Measurements from ENCODE around the gene RAB10. TPM values are rescaled to one million over a fixed set of nuclear protein-coding genes. Genes with fewer than 3 reads are reported as not detected.

Gene RAB10
- total and polyA plus RNA-seq, 2 of the 4 experiments (the other 2 are of a cell fraction) = 30.1 to 77.1 TPM

DNA sequence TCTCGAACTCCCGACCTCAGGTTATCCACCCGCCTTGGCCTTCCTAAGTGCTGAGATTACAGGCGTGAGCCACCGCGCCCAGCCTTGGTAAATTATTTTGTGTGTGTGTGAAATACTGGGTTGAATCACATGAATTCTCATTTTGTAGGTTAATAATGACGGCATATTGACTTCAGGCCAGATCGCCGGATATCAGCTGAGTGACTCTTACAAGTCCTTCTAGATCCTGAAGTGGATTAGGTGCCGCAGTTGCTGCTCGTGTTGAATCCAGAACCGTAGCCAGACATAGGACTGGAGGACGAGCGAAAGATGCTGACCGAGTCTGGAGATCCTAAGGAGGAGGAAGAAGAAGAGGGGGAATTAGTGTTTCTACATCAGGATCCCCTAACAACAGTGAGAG, 39.4 kb upstream of the RAB10 start:
- Histone ChIP-seq H2AFZ (replicated peaks; ENCODE audit: low read length, poor library complexity) (no peak overlapping the region), H4K5ac (ENCODE audit: low read depth, low read length) (no peak overlapping the region), H3K14ac (replicated peaks; ENCODE audit: low read depth, low read length) (no peak overlapping the region), H3K4me2 (ENCODE audit: low read depth, low read length) (no peak overlapping the region), H2BK120ac (ENCODE audit: low read depth, low read length) (no peak overlapping the region), H3K9me3 (ENCODE audit: control insufficient read depth, insufficient read depth, low read length) (no peaks in the 10 kb centered on the region), H3K56ac (ENCODE audit: extremely low read depth, insufficient read depth, low read length) (no peak overlapping the region), H4K8ac (ENCODE audit: low read depth in 2 of 2, low read length in 2 of 2) (no peak overlapping the region), H3K9me1 (ENCODE audit: insufficient read depth, low read length) (no peaks in the 10 kb centered on the region), H2AK9ac (replicated peaks; ENCODE audit: low read depth, low read length, poor library complexity) (no peak overlapping the region), H3K27me3 (ENCODE audit: control insufficient read depth, insufficient read depth, low read length) (peaks cover 2% of the 10 kb centered on the region; the same call in 1 of the 2 replicates), H2BK15ac (ENCODE audit: low read depth, low read length) (no peak overlapping the region), H3K18ac (ENCODE audit: low read depth, low read length) (no peak overlapping the region), H2BK5ac (ENCODE audit: low read depth, low read length, poor library complexity, severe bottlenecking) (no peak overlapping the region), H3K4ac (ENCODE audit: low read depth, low read length) (no peak overlapping the region), H3K27ac (ENCODE audit: insufficient read depth, low read length) (no peak overlapping the region), H3K23ac (ENCODE audit: low read depth, low read length) (no peak overlapping the region), H3K4me1 (ENCODE audit: control insufficient read depth, insufficient read depth, low read length) (peaks cover 1% of the 10 kb centered on the region; the same call in 1 of the 2 replicates), H3K79me1 (ENCODE audit: low read depth in 1 of 2, low read length in 2 of 2) (no peaks in the 10 kb centered on the region), H4K20me1 (ENCODE audit: insufficient read depth, low read length) (no peaks in the 10 kb centered on the region), H3K9ac (ENCODE audit: low read depth, low read length) (no peak overlapping the region), H2AK5ac (ENCODE audit: low read depth, low read length) (no peak overlapping the region; the same call in 1 of the 2 replicates), H2BK20ac (ENCODE audit: low read depth, low read length) (no peak overlapping the region), H3K36me3 (ENCODE audit: control insufficient read depth, insufficient read depth, low read length) (no peaks in the 10 kb centered on the region), H3K4me3 (ENCODE audit: insufficient read depth, low read depth, low read length) (no peak overlapping the region), H4K91ac (ENCODE audit: insufficient read depth, low read depth, low read length) (no peak overlapping the region)
- CTCF ChIA-PET = no interaction called here
- DNase-seq = no peak
- TF ChIP-seq MAZ (IDR thresholded peaks at IDR 0.05; ENCODE audit: borderline replicate concordance, low read depth, low read length) (no peak), BHLHE40 (IDR thresholded peaks at IDR 0.05; ENCODE audit: low read depth, low read length) (no peak), MXI1 (IDR thresholded peaks at IDR 0.05; ENCODE audit: borderline replicate concordance, low read depth, low read length) (no peak), CEBPB (IDR thresholded peaks at IDR 0.05; ENCODE audit: low read depth, low read length) (no peak), RAD21 (IDR thresholded peaks at IDR 0.05; ENCODE audit: low read length) (no peak), NFE2L2 (IDR thresholded peaks at IDR 0.05; ENCODE audit: low read depth, low read length) (no peak), USF2 (IDR thresholded peaks at IDR 0.05; ENCODE audit: low read depth, low read length) (no peak), RFX5 (IDR thresholded peaks at IDR 0.05; ENCODE audit: low read depth, low read length) (no peak)
- TF ChIP-seq, protein P1, sequence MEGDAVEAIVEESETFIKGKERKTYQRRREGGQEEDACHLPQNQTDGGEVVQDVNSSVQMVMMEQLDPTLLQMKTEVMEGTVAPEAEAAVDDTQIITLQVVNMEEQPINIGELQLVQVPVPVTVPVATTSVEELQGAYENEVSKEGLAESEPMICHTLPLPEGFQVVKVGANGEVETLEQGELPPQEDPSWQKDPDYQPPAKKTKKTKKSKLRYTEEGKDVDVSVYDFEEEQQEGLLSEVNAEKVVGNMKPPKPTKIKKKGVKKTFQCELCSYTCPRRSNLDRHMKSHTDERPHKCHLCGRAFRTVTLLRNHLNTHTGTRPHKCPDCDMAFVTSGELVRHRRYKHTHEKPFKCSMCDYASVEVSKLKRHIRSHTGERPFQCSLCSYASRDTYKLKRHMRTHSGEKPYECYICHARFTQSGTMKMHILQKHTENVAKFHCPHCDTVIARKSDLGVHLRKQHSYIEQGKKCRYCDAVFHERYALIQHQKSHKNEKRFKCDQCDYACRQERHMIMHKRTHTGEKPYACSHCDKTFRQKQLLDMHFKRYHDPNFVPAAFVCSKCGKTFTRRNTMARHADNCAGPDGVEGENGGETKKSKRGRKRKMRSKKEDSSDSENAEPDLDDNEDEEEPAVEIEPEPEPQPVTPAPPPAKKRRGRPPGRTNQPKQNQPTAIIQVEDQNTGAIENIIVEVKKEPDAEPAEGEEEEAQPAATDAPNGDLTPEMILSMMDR (conservative IDR thresholded peaks at IDR 0.05; ENCODE audit: low read depth, low read length) = no peak
- dilution Hi-C loops (cut with HindIII; ENCODE audit: low sequenced_read_pairs, unreplicated experiment) = no loop called here
- POLR2A ChIA-PET (ENCODE audit: unreplicated experiment) = no interaction called here
- no peak for ATAC-seq (ENCODE audit: low read depth)
- intact Hi-C loops (cut with micrococcal nuclease) = loop anchor here (10.0 kb wide), 1 partner anchor 90 kb away; no protein-coding TSS in a partner anchor
- in situ Hi-C loops (cut with MboI; ENCODE audit: low sequenced_read_pairs) = loop anchor here (5.0 kb wide), 1 partner anchor 153 kb away; no protein-coding TSS in a partner anchor
- BruUV-seq (replicated peaks) = no TSS peak
- 87% methylated on average over 7 of the region's 15 CpGs; no CpG with 5 or more reads in 1 of the 2 experiments for WGBS, 2 experiments (ENCODE audit: extremely low coverage in 2 of 2, insufficient read length in 1 of 2)
